AG09309 (cell line): ENCODE results near the gene PTPRN2.

Source experiments
- DNase-seq: peaks from one replicate; pipeline ENCODE4 v3.0.0-alpha.2; 2010; ENCODE audit warnings: low read depth
- H3K4me3 ChIP-seq: 2 replicates; pipeline ENCODE4 v1.5.1; 2011; ENCODE audit warnings: mild to moderate bottlenecking, low read depth, low read length, moderate library complexity; ENCODE audit not compliant: control insufficient read depth
- TF ChIP-seq, protein P1 (sequence below): IDR thresholded peaks from 2 replicates; pipeline ENCODE4 v1.5.1; 2011; ENCODE audit warnings: mild to moderate bottlenecking, low read depth, low read length, inconsistent platforms; ENCODE audit not compliant: insufficient read depth, control insufficient read depth; ENCODE audit errors: missing control alignments

Gene PTPRN2

GRCh38 chr7:157743781-157744525, 843.7 kb downstream of the PTPRN2 start:
- no peak overlapping the region for H3K4me3 ChIP-seq
- TF ChIP-seq, protein P1, sequence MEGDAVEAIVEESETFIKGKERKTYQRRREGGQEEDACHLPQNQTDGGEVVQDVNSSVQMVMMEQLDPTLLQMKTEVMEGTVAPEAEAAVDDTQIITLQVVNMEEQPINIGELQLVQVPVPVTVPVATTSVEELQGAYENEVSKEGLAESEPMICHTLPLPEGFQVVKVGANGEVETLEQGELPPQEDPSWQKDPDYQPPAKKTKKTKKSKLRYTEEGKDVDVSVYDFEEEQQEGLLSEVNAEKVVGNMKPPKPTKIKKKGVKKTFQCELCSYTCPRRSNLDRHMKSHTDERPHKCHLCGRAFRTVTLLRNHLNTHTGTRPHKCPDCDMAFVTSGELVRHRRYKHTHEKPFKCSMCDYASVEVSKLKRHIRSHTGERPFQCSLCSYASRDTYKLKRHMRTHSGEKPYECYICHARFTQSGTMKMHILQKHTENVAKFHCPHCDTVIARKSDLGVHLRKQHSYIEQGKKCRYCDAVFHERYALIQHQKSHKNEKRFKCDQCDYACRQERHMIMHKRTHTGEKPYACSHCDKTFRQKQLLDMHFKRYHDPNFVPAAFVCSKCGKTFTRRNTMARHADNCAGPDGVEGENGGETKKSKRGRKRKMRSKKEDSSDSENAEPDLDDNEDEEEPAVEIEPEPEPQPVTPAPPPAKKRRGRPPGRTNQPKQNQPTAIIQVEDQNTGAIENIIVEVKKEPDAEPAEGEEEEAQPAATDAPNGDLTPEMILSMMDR, result no peak
- DNase-seq, result no peak

GRCh38 chr7:157740251-157740798, 847.3 kb downstream of the PTPRN2 start:
- no peak overlapping the region for H3K4me3 ChIP-seq
- TF ChIP-seq, protein P1, result no peak
- no peak for DNase-seq

DNA sequence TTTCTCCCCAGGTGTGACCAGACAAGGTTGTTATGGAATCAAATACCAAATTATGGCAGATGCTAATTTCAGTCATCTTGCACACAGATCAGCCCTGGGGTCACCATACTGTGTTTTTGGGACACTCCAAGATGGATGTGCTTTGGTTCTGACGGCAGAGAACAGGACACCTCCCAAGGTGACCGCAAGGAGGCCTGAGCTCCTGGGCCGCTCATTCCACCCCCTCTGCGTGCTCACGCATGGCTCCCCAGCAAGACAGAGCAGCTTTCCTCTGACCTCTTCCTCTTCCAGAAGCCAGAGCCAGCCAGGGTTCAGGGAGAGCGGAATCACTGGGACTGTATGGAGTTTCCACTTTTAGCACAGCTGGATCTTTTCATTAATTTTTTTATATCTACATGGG, 848.0 kb downstream of the PTPRN2 start:
- TF ChIP-seq, protein P1, result no peak
- no peak for DNase-seq
- no peak overlapping the region for H3K4me3 ChIP-seq

- TF ChIP-seq, protein P1, result no peak
- H3K4me3 ChIP-seq, result no peak overlapping the region
- no peak for DNase-seq
These were observed 848.6 kb downstream of the PTPRN2 start for GRCh38 chr7:157739031-157739430.

GRCh38 chr7:157738066-157738460, 849.6 kb downstream of the PTPRN2 start:
- H3K4me3 ChIP-seq, result no peak overlapping the region
- TF ChIP-seq, protein P1, result no peak
- no peak for DNase-seq

GRCh38 chr7:157737151-157738065, 850.2 kb downstream of the PTPRN2 start:
- TF ChIP-seq, protein P1, result no peak
- no peak for DNase-seq
- H3K4me3 ChIP-seq, result no peak overlapping the region
